H9 (cell line): ENCODE results near the gene NUMBL. TPM values are rescaled to one million over a fixed set of nuclear protein-coding genes. Genes with fewer than 3 reads are reported as not detected.
A peak's percentile ranks its signal among the peaks of the same experiment; 100 is the strongest.

Experiments
- DNase-seq: peaks from one replicate; pipeline ENCODE4 v3.0.0-alpha.2; 2017
- H2AFZ ChIP-seq: one replicate; pipeline ENCODE4 v1.6.1; 2013; ENCODE audit warnings: mild to moderate bottlenecking, low read length, control low read depth, moderate library complexity
- H2AK5ac ChIP-seq: 2 replicates; pipeline ENCODE4 v1.6.1; 2013; ENCODE audit warnings: low read length, control low read depth, mixed read lengths; ENCODE audit not compliant: insufficient read length
- H2BK120ac ChIP-seq: one replicate; pipeline ENCODE4 v1.6.1; 2013; ENCODE audit warnings: low read depth, mild to moderate bottlenecking, low read length, control low read depth, inconsistent platforms; ENCODE audit not compliant: poor library complexity, severe bottlenecking
- H2BK12ac ChIP-seq: 2 replicates; pipeline ENCODE4 v1.6.1; 2013; ENCODE audit warnings: low read length, control low read depth, mixed read lengths, low read depth; ENCODE audit not compliant: insufficient read length
- H2BK15ac ChIP-seq: 2 replicates; pipeline ENCODE4 v1.6.1; 2013; ENCODE audit warnings: low read depth, low read length, control low read depth
- H2BK20ac ChIP-seq: one replicate; pipeline ENCODE4 v1.6.1; 2013; ENCODE audit warnings: low read depth, mild to moderate bottlenecking, low read length, control low read depth, inconsistent platforms; ENCODE audit not compliant: poor library complexity, severe bottlenecking
- H2BK5ac ChIP-seq: 2 replicates; pipeline ENCODE4 v1.6.1; 2013; ENCODE audit warnings: low read length, control low read depth, mixed read lengths; ENCODE audit not compliant: insufficient read length
- H3K14ac ChIP-seq: 2 replicates; pipeline ENCODE4 v1.6.1; 2013; ENCODE audit warnings: low read length, control low read depth; ENCODE audit not compliant: insufficient read depth
- H3K18ac ChIP-seq: 2 replicates; pipeline ENCODE4 v1.6.1; 2013; ENCODE audit warnings: low read depth, mild to moderate bottlenecking, mixed read lengths, low read length, control low read depth; ENCODE audit not compliant: insufficient read length
- H3K23ac ChIP-seq: 2 replicates; pipeline ENCODE4 v1.6.1; 2013; ENCODE audit warnings: low read length, control low read depth, mixed read lengths, low read depth; ENCODE audit not compliant: insufficient read length
- H3K23me2 ChIP-seq: 2 replicates; pipeline ENCODE4 v1.6.1; 2013; ENCODE audit warnings: low read depth, mild to moderate bottlenecking, mixed read lengths, low read length, control low read depth; ENCODE audit not compliant: insufficient read length, poor library complexity, severe bottlenecking
- H3K27ac ChIP-seq: 2 replicates; pipeline ENCODE4 v1.5.1; 2013; ENCODE audit warnings: low read length, control low read depth, mixed read lengths, low read depth; ENCODE audit not compliant: insufficient read length
- H3K27me3 ChIP-seq: 2 replicates; pipeline ENCODE4 v1.6.1; 2013; ENCODE audit warnings: low read length, control low read depth, inconsistent platforms; ENCODE audit not compliant: insufficient read depth
- H3K4ac ChIP-seq: 2 replicates; pipeline ENCODE4 v1.6.1; 2013; ENCODE audit warnings: low read depth, mild to moderate bottlenecking, control low read depth, inconsistent platforms, low read length, moderate library complexity
- H3K4me1 ChIP-seq: 2 replicates; pipeline ENCODE4 v1.6.1; 2013; ENCODE audit warnings: low read length, control low read depth, inconsistent platforms; ENCODE audit not compliant: insufficient read depth
- H3K4me2 ChIP-seq: 2 replicates; pipeline ENCODE4 v1.6.1; 2013; ENCODE audit warnings: low read length, control low read depth, mixed read lengths; ENCODE audit not compliant: insufficient read length, insufficient read depth
- H3K56ac ChIP-seq: 2 replicates; pipeline ENCODE4 v1.6.1; 2013; ENCODE audit warnings: low read depth, mild to moderate bottlenecking, mixed read lengths, low read length, control low read depth; ENCODE audit not compliant: insufficient read length
- H3K79me1 ChIP-seq: 2 replicates; pipeline ENCODE4 v1.6.1; 2013; ENCODE audit warnings: low read depth, mild to moderate bottlenecking, moderate library complexity, low read length, control low read depth, inconsistent platforms; ENCODE audit not compliant: insufficient read depth, poor library complexity, severe bottlenecking
- H3K79me2 ChIP-seq: 2 replicates; pipeline ENCODE4 v1.6.1; 2013; ENCODE audit warnings: low read length, control low read depth, inconsistent platforms; ENCODE audit not compliant: insufficient read depth
- H3K9ac ChIP-seq: 2 replicates; pipeline ENCODE4 v1.6.1; 2013; ENCODE audit warnings: low read length, control low read depth, mixed read lengths; ENCODE audit not compliant: insufficient read length; ENCODE audit errors: extremely low read depth
- H3K9me3 ChIP-seq: one replicate; pipeline ENCODE4 v1.6.1; 2013; ENCODE audit warnings: low read depth, low read length, inconsistent platforms; ENCODE audit not compliant: control insufficient read depth
- H3T11ph ChIP-seq: one replicate; pipeline ENCODE4 v1.6.1; 2013; ENCODE audit warnings: mild to moderate bottlenecking, low read length, control low read depth, inconsistent platforms
- H4K20me1 ChIP-seq: one replicate; pipeline ENCODE4 v1.6.1; 2013; ENCODE audit not compliant: control insufficient read depth, insufficient read length, insufficient read depth
- H4K5ac ChIP-seq: 2 replicates; pipeline ENCODE4 v1.6.1; 2013; ENCODE audit warnings: low read depth, mild to moderate bottlenecking, mixed read lengths, low read length, control low read depth; ENCODE audit not compliant: insufficient read length
- H4K8ac ChIP-seq: replicated peaks from 2 replicates; pipeline ENCODE4 v1.6.1; 2013; ENCODE audit warnings: low read length, control low read depth, mixed read lengths, low read depth; ENCODE audit not compliant: insufficient read length
- H4K91ac ChIP-seq: 2 replicates; pipeline ENCODE4 v1.6.1; 2013; ENCODE audit warnings: low read depth, mild to moderate bottlenecking, moderate library complexity, mixed read lengths, low read length, control low read depth; ENCODE audit not compliant: insufficient read length
- H3K27ac Mint-ChIP-seq, 3 experiments: 2 replicates in 2 of 3; 3 replicates in 1 of 3; pipeline ENCODE4 v1.8.0; 2020 to 2021; ENCODE audit warnings: mixed read lengths in 3 of 3, mild to moderate bottlenecking in 1 of 3, moderate library complexity in 1 of 3
- H3K27me3 Mint-ChIP-seq: 2 replicates; pipeline ENCODE4 v1.8.0; 2021; ENCODE audit warnings: low read depth, mild to moderate bottlenecking, moderate library complexity, mixed read lengths
- H3K36me3 Mint-ChIP-seq, 3 experiments: 2 replicates in 2 of 3; 3 replicates in 1 of 3; pipeline ENCODE4 v1.8.0; 2020 to 2021; ENCODE audit warnings: low read depth in 3 of 3, mixed read lengths in 3 of 3; ENCODE audit not compliant: insufficient read depth in 1 of 3
- H3K4me1 Mint-ChIP-seq, 2 experiments: 2 replicates each; pipeline ENCODE4 v1.8.0; 2020; ENCODE audit warnings: mixed read lengths in 2 of 2
- H3K4me3 Mint-ChIP-seq, 2 experiments: 2 replicates in 1 of 2; 3 replicates in 1 of 2; pipeline ENCODE4 v1.8.0; 2020 to 2021; ENCODE audit warnings: mild to moderate bottlenecking in 2 of 2, mixed read lengths in 2 of 2, moderate library complexity in 1 of 2
- H3K9me3 Mint-ChIP-seq, 2 experiments: 2 replicates in 1 of 2; 3 replicates in 1 of 2; pipeline ENCODE4 v1.8.0; 2020; ENCODE audit warnings: mild to moderate bottlenecking in 2 of 2, mixed read lengths in 2 of 2, moderate library complexity in 1 of 2
- CTCF ChIP-seq: fragments of 200-600 bp; sonication (generic); conservative IDR thresholded peaks from 3 replicates; pipeline ENCODE4 v1.8.0; 2021; ENCODE audit warnings: antibody characterized with exemption, mild to moderate bottlenecking
- WGBS: extraction: QIAGEN DNeasy Blood & Tissue Kit; methylation state at CpG from one replicate; pipeline ENCODE4 v1.1.7; 2013; ENCODE audit warnings: missing lambda C conversion rate, low lambda C conversion rate, mixed read lengths; ENCODE audit not compliant: insufficient read length; ENCODE audit errors: extremely low coverage; 5-methylcytosine and 5-hydroxymethylcytosine counted together
- total RNA-seq: library from RNA; stranded (reverse); gene quantifications from 2 replicates; pipeline ENCODE4 v1.2.1, GENCODE V29; 2021

The NUMBL gene
- total RNA-seq, 1 experiment from 2014 or later, result 34.5 TPM

GRCh38 chr19:40718774-40719391 is 28.4 kb upstream of the NUMBL start:
- Mint-ChIP-seq H3K36me3 (peaks cover 15 to 25% (median 20%) of the 10 kb centered on the region in 3 experiments), H3K9me3 (peaks cover 0 to 3% of the 10 kb centered on the region in 2 experiments; a peak in 2 of 5 replicates), H3K27ac (peak overlapping the region in 2 of 3 experiments; percentile 70 to 97; a peak in 3 of 7 replicates), H3K4me1 (peaks cover 25 to 43% of the 10 kb centered on the region in 2 experiments), H3K27me3 (no peaks in the 10 kb centered on the region), H3K4me3 (peak overlapping the region; percentile 93 to 94)
- no peak overlapping the region for H2BK20ac ChIP-seq
- H3K4me2 ChIP-seq, result peak overlapping the region; percentile 90
- H2AFZ ChIP-seq, result no peak overlapping the region
- peak overlapping the region; percentile 74 for H3K9ac ChIP-seq
- no peak overlapping the region for H2BK15ac ChIP-seq
- H3K79me1 ChIP-seq, result no peaks in the 10 kb centered on the region
- H3K18ac ChIP-seq, result no peak overlapping the region
- no peak overlapping the region for H3T11ph ChIP-seq
- H3K4me1 ChIP-seq, result no peaks in the 10 kb centered on the region; the same call in 1 of the 2 replicates
- no peak overlapping the region for H3K4ac ChIP-seq
- no peak overlapping the region for H3K56ac ChIP-seq
- no peaks in the 10 kb centered on the region for H4K20me1 ChIP-seq
- H3K27ac ChIP-seq, result no peak overlapping the region
- no peak overlapping the region for H3K23ac ChIP-seq
- no peak overlapping the region for H4K5ac ChIP-seq
- no peak overlapping the region for H2BK12ac ChIP-seq
- H2AK5ac ChIP-seq, result no peak overlapping the region
- no peaks in the 10 kb centered on the region for H3K27me3 ChIP-seq
- no peak overlapping the region for H4K91ac ChIP-seq
- H3K79me2 ChIP-seq, result no peaks in the 10 kb centered on the region; the same call in 1 of the 2 replicates
- no peak for TF ChIP-seq CTCF
- no peak overlapping the region for H4K8ac ChIP-seq
- WGBS, result no CpG with 5 or more reads among the region's 16 CpGs
- no peak overlapping the region for H2BK5ac ChIP-seq
- DNase-seq, result peak; percentile 57
- no peak overlapping the region for H2BK120ac ChIP-seq
- H3K23me2 ChIP-seq, result peaks cover 32% of the 10 kb centered on the region
- no peaks in the 10 kb centered on the region for H3K9me3 ChIP-seq
- H3K14ac ChIP-seq, result no peak overlapping the region
